ENCODE data around the gene SLC50A1. TPM values are rescaled to one million over a fixed set of nuclear protein-coding genes. Genes with fewer than 3 reads are reported as not detected.

Gene SLC50A1, protein sequence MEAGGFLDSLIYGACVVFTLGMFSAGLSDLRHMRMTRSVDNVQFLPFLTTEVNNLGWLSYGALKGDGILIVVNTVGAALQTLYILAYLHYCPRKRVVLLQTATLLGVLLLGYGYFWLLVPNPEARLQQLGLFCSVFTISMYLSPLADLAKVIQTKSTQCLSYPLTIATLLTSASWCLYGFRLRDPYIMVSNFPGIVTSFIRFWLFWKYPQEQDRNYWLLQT
- 38.4 and 43.6 TPM in 2 replicates for total RNA-seq (2022)
- percentile 71 among the genes with signal in this experiment for Bru-seq, nascent RNA
- BruChase-seq, experiment 1, labeled RNA remaining after a 2-hour chase: percentile 75 among the genes with signal in this experiment
- percentile 88 among the genes with signal in this experiment for BruChase-seq, experiment 2, labeled RNA remaining after a 6-hour chase
- long read RNA-seq, transcript SLC50A1-202 (5 exons, 1,218 nt): minor isoform, 16 of 80 reads
- long read RNA-seq, transcript SLC50A1-203 (6 exons, 1,300 nt): major isoform, 38 of 80 reads
- long read RNA-seq, partial matches to known transcripts: 5 of 80 reads
- long read RNA-seq, other reads (novel, unspliced or antisense): 11 of 80 reads

- H3K4me3 Mint-ChIP-seq (ENCODE audit: unreplicated experiment): peak within 1 kb of the TSS; percentile 81
- Histone ChIP-seq H3K4me3 (ENCODE audit: low read depth, low read length) (peak within 1 kb of the TSS; percentile 84), H3K27me3 (replicated peaks; ENCODE audit: control insufficient read depth, insufficient read depth, low read length) (no peaks in the 10 kb centered on the region), H3K9me3 (no peaks in the 10 kb centered on the region), H3K36me3 (ENCODE audit: control insufficient read depth, insufficient read depth, low read length) (peaks cover 16% of the 10 kb centered on the region), H3K4me1 (peaks cover 12% of the 10 kb centered on the region)
- peaks cover 22% of the 10 kb centered on the region for H3K4me1 Mint-ChIP-seq (ENCODE audit: low read depth, unreplicated experiment)
- DNase-seq: peak; percentile 96 to 97
- intact Hi-C loops (cut with micrococcal nuclease; ENCODE audit: unreplicated experiment): loop anchor here (1.0 to 2.0 kb wide), 3 partner anchors 9 to 41 kb away; no protein-coding TSS in a partner anchor
- no TSS peak for BruUV-seq (replicated peaks)
- ChIA-PET CTCF (interaction anchor here (1.0 to 1.7 kb wide), 4 partner anchors 10 to 51 kb away, joined by 3 to 17 read pairs (median 8); no protein-coding TSS in a partner anchor), POLR2A (interaction anchor here (0.5 to 1.0 kb wide), 3 partner anchors 9 to 44 kb away, joined by 3 to 7 read pairs (median 4); no protein-coding TSS in a partner anchor)
- no peaks in the 10 kb centered on the region for H3K27me3 Mint-ChIP-seq (ENCODE audit: insufficient read depth, unreplicated experiment)
- no peaks in the 10 kb centered on the region for H3K9me3 Mint-ChIP-seq (ENCODE audit: unreplicated experiment)
- H3K27ac Mint-ChIP-seq (ENCODE audit: unreplicated experiment): peak within 1 kb of the TSS; percentile 86
- H3K36me3 Mint-ChIP-seq (ENCODE audit: insufficient read depth, unreplicated experiment): peaks cover 67% of the 10 kb centered on the region
- TF ChIP-seq CTCF (IDR thresholded peaks at IDR 0.05; ENCODE audit: insufficient read depth in 1 of 2, low read depth in 1 of 2, low read length in 1 of 2, severe bottlenecking in 1 of 2, unreplicated experiment in 1 of 2): peak in 1 of 2 experiments; percentile 15
Observed at GRCh38 chr1:155135415-155136028, at the start of gene SLC50A1. SLC50A1 (plus strand) TSS chr1:155135852; CDS start chr1:155135912, 60 bp downstream.

DNA sequence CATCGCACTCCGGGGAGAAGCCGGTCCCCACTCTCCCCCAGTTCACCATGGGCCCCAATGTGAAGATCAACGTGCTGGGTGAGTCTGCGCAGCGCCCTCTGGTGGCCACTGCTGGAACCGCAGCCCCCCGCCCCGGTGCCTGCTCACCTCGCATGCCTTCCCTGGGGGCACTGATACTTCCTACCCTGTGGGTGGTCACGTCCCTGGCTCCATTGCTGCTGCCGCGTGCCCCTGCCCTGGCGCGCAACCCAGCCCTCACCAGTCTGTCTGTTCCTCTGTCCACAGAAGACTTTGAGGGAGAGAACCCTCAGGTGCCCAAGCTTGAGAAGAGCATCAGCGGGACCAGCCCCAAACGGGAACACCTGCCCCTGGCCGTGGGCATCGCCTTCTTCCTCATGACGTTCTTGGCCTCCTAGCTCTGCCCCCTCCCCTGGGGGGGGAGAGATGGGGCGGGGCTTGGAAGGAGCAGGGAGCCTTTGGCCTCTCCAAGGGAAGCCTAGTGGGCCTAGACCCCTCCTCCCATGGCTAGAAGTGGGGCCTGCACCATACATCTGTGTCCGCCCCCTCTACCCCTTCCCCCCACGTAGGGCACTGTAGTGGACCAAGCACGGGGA lies 49.4 kb upstream of the SLC50A1 start:
- Mint-ChIP-seq H3K27ac (ENCODE audit: unreplicated experiment) (no peak overlapping the region), H3K4me1 (ENCODE audit: low read depth, unreplicated experiment) (peaks cover 9% of the 10 kb centered on the region), H3K4me3 (ENCODE audit: unreplicated experiment) (peak overlapping the region; percentile 94), H3K36me3 (ENCODE audit: insufficient read depth, unreplicated experiment) (peaks cover 13% of the 10 kb centered on the region), H3K9me3 (ENCODE audit: unreplicated experiment) (no peaks in the 10 kb centered on the region), H3K27me3 (ENCODE audit: insufficient read depth, unreplicated experiment) (peaks cover 11% of the 10 kb centered on the region)
- TF ChIP-seq CTCF (IDR thresholded peaks at IDR 0.05; ENCODE audit: insufficient read depth in 1 of 2, low read depth in 1 of 2, low read length in 1 of 2, severe bottlenecking in 1 of 2, unreplicated experiment in 1 of 2): peak; percentile 97 to 98
- DNase-seq: peak; percentile 72 to 85
- ChIA-PET CTCF (interaction anchor here (2.1 to 2.5 kb wide), 3 partner anchors 22 to 87 kb away, joined by 18 to 39 read pairs (median 27); partner anchors contain the start of genes EFNA4 and KRTCAP2), POLR2A (no interaction called here)
- no peaks in the 10 kb centered on the region for H3K9me3 ChIP-seq
- H3K4me3 ChIP-seq (ENCODE audit: low read depth, low read length): peak overlapping the region; percentile 64
- no TSS peak for BruUV-seq (replicated peaks)
- no peaks in the 10 kb centered on the region for H3K36me3 ChIP-seq (ENCODE audit: control insufficient read depth, insufficient read depth, low read length)
- 0 out of 2 replicates have a peak, but pooled peaks cover 2% of the 10 kb centered on the region for H3K27me3 ChIP-seq (replicated peaks; ENCODE audit: control insufficient read depth, insufficient read depth, low read length)
- intact Hi-C loops (cut with micrococcal nuclease; ENCODE audit: unreplicated experiment): loop anchor here (10.0 kb wide), 2 partner anchors 211 to 421 kb away; partner anchors contain the start of gene KCNN3
- peaks cover 27% of the 10 kb centered on the region for H3K4me1 ChIP-seq

All from Caco-2 (cell line).